Activated CD8-positive, alpha-beta memory T cell treated with anti-CD3 and anti-CD28 coated beads, Interleukin-2, amount 50 U/mL, for 4 hours (primary cell): ENCODE measurements around the gene HKDC1.
"Not testable (repeated sequence)": the region's sequence is repeated elsewhere in the genome, so short reads cannot be mapped to it uniquely, and the experiment has no call there.

Source experiments
- DNase-seq: peaks from one replicate; pipeline ENCODE4 v3.0.0-alpha.2; 2020

The HKDC1 gene

GRCh38 chr10:69242852-69243212, 22.7 kb downstream of the HKDC1 start:
- no peak for DNase-seq

GRCh38 chr10:69243817-69244216, 23.7 kb downstream of the HKDC1 start:
- no peak for DNase-seq

GRCh38 chr10:69246036-69246435, 25.9 kb downstream of the HKDC1 start:
- no peak for DNase-seq

- DNase-seq, result no peak
These were observed 26.6 kb downstream of the HKDC1 start for GRCh38 chr10:69246581-69247312.

- no peak for DNase-seq
These were observed 27.2 kb downstream of the HKDC1 start for GRCh38 chr10:69247313-69247710.

- no peak for DNase-seq
These were observed 28.1 kb downstream of the HKDC1 start for GRCh38 chr10:69248117-69248730.

GRCh38 chr10:69250041-69250440, 29.9 kb downstream of the HKDC1 start:
- DNase-seq, result no peak

- not testable (repeated sequence) for DNase-seq
These were observed 31.3 kb downstream of the HKDC1 start for GRCh38 chr10:69251417-69251816.

- DNase-seq, result no peak
These were observed 33.0 kb downstream of the HKDC1 start for GRCh38 chr10:69253171-69253570.

GRCh38 chr10:69254877-69255276, 34.7 kb downstream of the HKDC1 start:
- no peak for DNase-seq

GRCh38 chr10:69259547-69260243, 39.6 kb downstream of the HKDC1 start:
- no peak for DNase-seq

GRCh38 chr10:69261184-69261583, 41.1 kb downstream of the HKDC1 start:
- no peak for DNase-seq

GRCh38 chr10:69262292-69262751, 42.2 kb downstream of the HKDC1 start:
- no peak for DNase-seq

- DNase-seq, result no peak
These were observed 45.4 kb downstream of the HKDC1 start for GRCh38 chr10:69265521-69265920.

- no peak for DNase-seq
These were observed 48.8 kb downstream of the HKDC1 start for GRCh38 chr10:69268761-69269416.

- DNase-seq, result no peak
These were observed 49.6 kb downstream of the HKDC1 start for GRCh38 chr10:69269761-69270160.

GRCh38 chr10:69270990-69271389, 50.9 kb downstream of the HKDC1 start:
- DNase-seq, result no peak

GRCh38 chr10:69272624-69273023, 52.5 kb downstream of the HKDC1 start:
- DNase-seq, result no peak

GRCh38 chr10:69275444-69275843, 55.3 kb downstream of the HKDC1 start:
- no peak for DNase-seq

- DNase-seq, result no peak
These were observed 56.4 kb downstream of the HKDC1 start for GRCh38 chr10:69276503-69276902.

GRCh38 chr10:69278446-69278963, 58.4 kb downstream of the HKDC1 start, which contains the start of gene HK1:
Gene HK1 (plus strand): TSS chr10:69278496.
- no peak for DNase-seq

GRCh38 chr10:69279110-69279509, 59.0 kb downstream of the HKDC1 start:
- DNase-seq, result no peak
